ENCODE results near the gene BHLHE23.

DNA sequence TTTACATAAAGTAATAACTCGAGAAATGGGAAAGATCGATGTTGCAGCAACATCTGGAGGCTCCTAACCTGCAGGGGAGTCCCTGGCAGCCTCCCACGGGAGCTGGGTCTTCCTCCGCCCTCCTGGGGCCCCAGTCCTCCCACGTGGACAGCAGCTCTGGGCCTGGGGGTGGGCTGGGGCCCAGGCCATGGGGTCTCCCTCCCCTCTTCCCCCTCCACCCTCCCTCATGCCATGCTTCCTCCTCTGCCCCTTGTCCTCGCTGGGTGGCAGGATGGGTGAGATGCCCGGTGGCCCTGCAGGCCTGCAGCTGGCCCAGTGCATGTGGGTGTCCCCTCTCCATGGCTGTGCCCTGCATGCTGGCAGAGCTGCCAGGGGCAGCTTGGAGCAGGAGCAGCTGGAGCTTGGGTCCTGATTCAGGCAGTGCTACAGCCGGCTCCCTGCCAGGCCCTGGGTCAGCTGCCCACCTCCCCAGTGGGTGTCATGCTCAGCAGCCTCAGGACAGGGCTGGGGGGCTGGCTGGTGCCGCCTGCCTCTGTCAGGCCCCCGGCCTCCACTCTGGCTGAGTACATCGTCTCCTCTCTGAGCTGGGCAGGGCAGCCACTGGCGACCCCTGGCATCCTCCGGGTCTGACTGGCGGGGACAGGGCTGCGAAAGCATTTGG, 48.9 kb upstream of the BHLHE23 start:
- TF ChIP-seq, protein P1, sequence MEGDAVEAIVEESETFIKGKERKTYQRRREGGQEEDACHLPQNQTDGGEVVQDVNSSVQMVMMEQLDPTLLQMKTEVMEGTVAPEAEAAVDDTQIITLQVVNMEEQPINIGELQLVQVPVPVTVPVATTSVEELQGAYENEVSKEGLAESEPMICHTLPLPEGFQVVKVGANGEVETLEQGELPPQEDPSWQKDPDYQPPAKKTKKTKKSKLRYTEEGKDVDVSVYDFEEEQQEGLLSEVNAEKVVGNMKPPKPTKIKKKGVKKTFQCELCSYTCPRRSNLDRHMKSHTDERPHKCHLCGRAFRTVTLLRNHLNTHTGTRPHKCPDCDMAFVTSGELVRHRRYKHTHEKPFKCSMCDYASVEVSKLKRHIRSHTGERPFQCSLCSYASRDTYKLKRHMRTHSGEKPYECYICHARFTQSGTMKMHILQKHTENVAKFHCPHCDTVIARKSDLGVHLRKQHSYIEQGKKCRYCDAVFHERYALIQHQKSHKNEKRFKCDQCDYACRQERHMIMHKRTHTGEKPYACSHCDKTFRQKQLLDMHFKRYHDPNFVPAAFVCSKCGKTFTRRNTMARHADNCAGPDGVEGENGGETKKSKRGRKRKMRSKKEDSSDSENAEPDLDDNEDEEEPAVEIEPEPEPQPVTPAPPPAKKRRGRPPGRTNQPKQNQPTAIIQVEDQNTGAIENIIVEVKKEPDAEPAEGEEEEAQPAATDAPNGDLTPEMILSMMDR (conservative IDR thresholded peaks at IDR 0.05) = no peak
- no peak for TF ChIP-seq EZH2 (IDR thresholded peaks at IDR 0.05; ENCODE audit: low read depth)

Data from PC-9 (cell line).